HEK293 (cell line): Measurements from ENCODE around the gene CDH22.

Experiments used
- EGR2 ChIP-seq: fragments of 450-650 bp; formaldehyde crosslinking; IDR thresholded peaks from 2 replicates; pipeline ENCODE4 v1.5.1; 2016; ENCODE audit warnings: low read depth, missing biosample characterization, missing genetic modification characterization
- KLF1 ChIP-seq: fragments of 450-650 bp; formaldehyde crosslinking; IDR thresholded peaks from 2 replicates; pipeline ENCODE4 v1.5.1; 2016; ENCODE audit warnings: missing biosample characterization, missing genetic modification characterization
- SCRT1 ChIP-seq: fragments of 450-650 bp; formaldehyde crosslinking; IDR thresholded peaks from 2 replicates; pipeline ENCODE4 v1.5.1; 2016; ENCODE audit warnings: missing biosample characterization, missing genetic modification characterization, borderline replicate concordance
- ZBTB1 ChIP-seq: fragments of 450-650 bp; formaldehyde crosslinking; IDR thresholded peaks from 2 replicates; pipeline ENCODE4 v1.5.1; 2016; ENCODE audit warnings: missing biosample characterization, missing genetic modification characterization
- ZBTB21 ChIP-seq: fragments of 450-650 bp; formaldehyde crosslinking; IDR thresholded peaks from 2 replicates; pipeline ENCODE4 v1.5.1; 2017; ENCODE audit warnings: missing biosample characterization, missing genetic modification characterization
- ZFHX2 ChIP-seq: fragments of 450-650 bp; formaldehyde crosslinking; conservative IDR thresholded peaks from 2 replicates; pipeline ENCODE4 v1.5.1; 2016; ENCODE audit warnings: missing biosample characterization, missing genetic modification characterization
- ZNF114 ChIP-seq: fragments of 450-650 bp; formaldehyde crosslinking; IDR thresholded peaks from 2 replicates; pipeline ENCODE4 v1.5.0; 2017; ENCODE audit warnings: missing biosample characterization, missing genetic modification characterization
- ZNF121 ChIP-seq: fragments of 450-650 bp; formaldehyde crosslinking; IDR thresholded peaks from 2 replicates; pipeline ENCODE4 v1.5.1; 2016; ENCODE audit warnings: missing biosample characterization, missing genetic modification characterization
- ZNF221 ChIP-seq: fragments of 450-650 bp; formaldehyde crosslinking; IDR thresholded peaks from 2 replicates; pipeline ENCODE4 v1.5.1; 2017; ENCODE audit warnings: missing biosample characterization, missing genetic modification characterization, borderline replicate concordance
- ZNF24 ChIP-seq: fragments of 450-650 bp; formaldehyde crosslinking; IDR thresholded peaks from 2 replicates; pipeline ENCODE4 v1.5.1; 2016; ENCODE audit warnings: missing biosample characterization, missing genetic modification characterization
- ZNF274 ChIP-seq, 2 experiments: fragments of 200-500 bp in 1 of 2; fragments of 450-650 bp in 1 of 2; sonication (Bioruptor generic) in 1 of 2; formaldehyde crosslinking in 1 of 2; IDR thresholded peaks; 2 replicates each; pipeline versions ENCODE4 v1.5.1 to v1.6.1; 2014 to 2016; ENCODE audit warnings: borderline replicate concordance in 1 of 2, inconsistent platforms in 1 of 2, low read length in 1 of 2, missing biosample characterization in 1 of 2, missing genetic modification characterization in 1 of 2
- ZNF350 ChIP-seq: fragments of 450-650 bp; formaldehyde crosslinking; IDR thresholded peaks from 2 replicates; pipeline ENCODE4 v1.5.0; 2017; ENCODE audit warnings: missing biosample characterization, mild to moderate bottlenecking, missing genetic modification characterization
- ZNF391 ChIP-seq: fragments of 450-650 bp; formaldehyde crosslinking; IDR thresholded peaks from 2 replicates; pipeline ENCODE4 v1.5.1; 2016; ENCODE audit warnings: low read depth, missing biosample characterization, missing genetic modification characterization, borderline replicate concordance
- ZNF433 ChIP-seq: fragments of 450-650 bp; formaldehyde crosslinking; IDR thresholded peaks from 2 replicates; pipeline ENCODE4 v1.5.1; 2016; ENCODE audit warnings: missing biosample characterization, missing genetic modification characterization, low read depth
- ZNF48 ChIP-seq: fragments of 450-650 bp; formaldehyde crosslinking; IDR thresholded peaks from 2 replicates; pipeline ENCODE4 v1.5.1; 2016; ENCODE audit warnings: missing biosample characterization, missing genetic modification characterization
- ZNF555 ChIP-seq: fragments of 450-650 bp; formaldehyde crosslinking; conservative IDR thresholded peaks from 2 replicates; pipeline ENCODE4 v1.5.1; 2017; ENCODE audit warnings: missing biosample characterization, mild to moderate bottlenecking, missing genetic modification characterization, inconsistent platforms
- ZNF600 ChIP-seq: fragments of 450-650 bp; formaldehyde crosslinking; IDR thresholded peaks from 2 replicates; pipeline ENCODE4 v1.5.1; 2016; ENCODE audit warnings: missing biosample characterization, missing genetic modification characterization
- ZNF626 ChIP-seq: fragments of 450-650 bp; sonication (Bioruptor Pico); formaldehyde crosslinking; IDR thresholded peaks from 2 replicates; pipeline ENCODE4 v1.5.1; 2018; ENCODE audit warnings: missing biosample characterization, missing genetic modification characterization, inconsistent platforms
- ZNF660 ChIP-seq: fragments of 450-650 bp; IDR thresholded peaks from 2 replicates; pipeline ENCODE4 v1.5.1; 2018; ENCODE audit warnings: missing biosample characterization, mild to moderate bottlenecking, missing genetic modification characterization
- ZNF76 ChIP-seq: fragments of 450-650 bp; formaldehyde crosslinking; IDR thresholded peaks from 2 replicates; pipeline ENCODE4; 2016; ENCODE audit warnings: low read depth, missing biosample characterization, missing genetic modification characterization, borderline replicate concordance
- ZNF837 ChIP-seq: fragments of 450-650 bp; formaldehyde crosslinking; IDR thresholded peaks from 2 replicates; pipeline ENCODE4 v1.5.1; 2016; ENCODE audit warnings: missing biosample characterization, missing genetic modification characterization
- TF ChIP-seq, protein P1 (sequence below): fragments of 450-650 bp; formaldehyde crosslinking; IDR thresholded peaks from 2 replicates; pipeline ENCODE4 v1.5.1; 2017; ENCODE audit warnings: missing biosample characterization, missing genetic modification characterization
- TF ChIP-seq, protein P2 (sequence below): fragments of 450-650 bp; formaldehyde crosslinking; IDR thresholded peaks from 2 replicates; pipeline ENCODE4 v1.5.0; 2017; ENCODE audit warnings: missing biosample characterization, missing genetic modification characterization, borderline replicate concordance
- TF ChIP-seq, protein P3 (sequence below): fragments of 450-650 bp; IDR thresholded peaks from 2 replicates; pipeline ENCODE4 v1.5.1; 2018; ENCODE audit warnings: missing biosample characterization, mild to moderate bottlenecking, missing genetic modification characterization
- TF ChIP-seq, protein P4 (sequence below): fragments of 450-650 bp; formaldehyde crosslinking; IDR thresholded peaks from 2 replicates; pipeline ENCODE4 v1.5.1; 2016; ENCODE audit warnings: missing biosample characterization, missing genetic modification characterization
- TF ChIP-seq, protein P5 (sequence below): fragments of 450-650 bp; formaldehyde crosslinking; IDR thresholded peaks from 2 replicates; pipeline ENCODE4 v1.5.1; 2016; ENCODE audit warnings: missing biosample characterization, missing genetic modification characterization
- TF ChIP-seq, protein P6 (sequence below): fragments of 450-650 bp; formaldehyde crosslinking; IDR thresholded peaks from 2 replicates; pipeline ENCODE4 v1.5.1; 2017; ENCODE audit warnings: missing biosample characterization, missing genetic modification characterization

Gene CDH22

DNA sequence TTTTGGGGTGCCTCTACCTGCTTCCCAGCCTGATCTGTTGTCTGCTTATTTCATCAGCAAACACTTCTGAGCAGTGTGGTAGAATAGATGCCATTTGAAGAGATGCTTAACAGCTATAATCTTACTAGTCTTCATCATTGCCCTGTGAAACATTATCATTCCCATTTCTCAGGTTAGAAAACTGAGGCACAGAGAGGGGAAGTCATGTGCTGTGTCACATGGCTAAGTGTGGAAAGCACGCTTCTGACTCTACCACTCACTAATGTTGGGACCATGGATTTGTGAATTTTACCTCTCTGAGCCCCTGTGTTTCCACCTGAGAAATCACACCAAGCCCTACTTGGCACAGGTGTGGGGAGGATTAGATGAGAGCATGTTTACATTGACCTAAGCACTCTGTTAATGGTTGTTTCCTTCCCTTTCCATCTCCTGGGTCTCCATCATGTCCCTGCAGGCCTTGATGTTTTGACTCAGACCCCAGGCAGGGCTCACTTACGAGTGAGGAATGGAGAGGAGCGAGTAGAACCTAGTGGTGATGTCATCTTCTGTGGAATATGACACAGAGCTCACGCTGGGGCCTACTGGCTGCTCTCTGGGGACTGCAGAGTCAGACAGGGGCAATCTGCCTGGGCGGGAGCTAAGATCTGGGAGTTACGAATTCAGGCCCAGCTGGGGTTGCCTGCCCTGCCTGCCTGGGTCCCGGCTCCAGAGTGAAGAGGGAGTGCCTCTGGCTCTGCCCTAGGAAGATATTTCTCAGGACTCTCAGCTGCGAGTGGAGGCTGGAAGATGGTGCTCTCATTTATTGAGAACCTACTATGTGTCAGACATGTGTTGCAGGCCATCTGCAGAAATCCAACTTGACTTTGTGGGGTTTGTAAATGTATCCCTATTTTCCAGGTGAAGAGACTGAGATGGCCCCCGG lies 64.3 kb downstream of the CDH22 start (continued):
- TF ChIP-seq ZNF837 (tag by site-specific recombination), result no peak
- TF ChIP-seq, protein P1, sequence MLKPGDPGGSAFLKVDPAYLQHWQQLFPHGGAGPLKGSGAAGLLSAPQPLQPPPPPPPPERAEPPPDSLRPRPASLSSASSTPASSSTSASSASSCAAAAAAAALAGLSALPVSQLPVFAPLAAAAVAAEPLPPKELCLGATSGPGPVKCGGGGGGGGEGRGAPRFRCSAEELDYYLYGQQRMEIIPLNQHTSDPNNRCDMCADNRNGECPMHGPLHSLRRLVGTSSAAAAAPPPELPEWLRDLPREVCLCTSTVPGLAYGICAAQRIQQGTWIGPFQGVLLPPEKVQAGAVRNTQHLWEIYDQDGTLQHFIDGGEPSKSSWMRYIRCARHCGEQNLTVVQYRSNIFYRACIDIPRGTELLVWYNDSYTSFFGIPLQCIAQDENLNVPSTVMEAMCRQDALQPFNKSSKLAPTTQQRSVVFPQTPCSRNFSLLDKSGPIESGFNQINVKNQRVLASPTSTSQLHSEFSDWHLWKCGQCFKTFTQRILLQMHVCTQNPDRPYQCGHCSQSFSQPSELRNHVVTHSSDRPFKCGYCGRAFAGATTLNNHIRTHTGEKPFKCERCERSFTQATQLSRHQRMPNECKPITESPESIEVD, result no peak
- no peak for TF ChIP-seq ZNF555 (tag by site-specific recombination)
- TF ChIP-seq ZNF350 (tag by site-specific recombination), result no peak
- no peak; the same call in 1 of the 2 replicates for TF ChIP-seq ZNF660 (tag by site-specific recombination)
- no peak for TF ChIP-seq ZNF221 (tag by site-specific recombination)
- TF ChIP-seq ZNF626, result no peak
- no peak for TF ChIP-seq ZNF76 (tag by site-specific recombination)
- TF ChIP-seq, protein P2, sequence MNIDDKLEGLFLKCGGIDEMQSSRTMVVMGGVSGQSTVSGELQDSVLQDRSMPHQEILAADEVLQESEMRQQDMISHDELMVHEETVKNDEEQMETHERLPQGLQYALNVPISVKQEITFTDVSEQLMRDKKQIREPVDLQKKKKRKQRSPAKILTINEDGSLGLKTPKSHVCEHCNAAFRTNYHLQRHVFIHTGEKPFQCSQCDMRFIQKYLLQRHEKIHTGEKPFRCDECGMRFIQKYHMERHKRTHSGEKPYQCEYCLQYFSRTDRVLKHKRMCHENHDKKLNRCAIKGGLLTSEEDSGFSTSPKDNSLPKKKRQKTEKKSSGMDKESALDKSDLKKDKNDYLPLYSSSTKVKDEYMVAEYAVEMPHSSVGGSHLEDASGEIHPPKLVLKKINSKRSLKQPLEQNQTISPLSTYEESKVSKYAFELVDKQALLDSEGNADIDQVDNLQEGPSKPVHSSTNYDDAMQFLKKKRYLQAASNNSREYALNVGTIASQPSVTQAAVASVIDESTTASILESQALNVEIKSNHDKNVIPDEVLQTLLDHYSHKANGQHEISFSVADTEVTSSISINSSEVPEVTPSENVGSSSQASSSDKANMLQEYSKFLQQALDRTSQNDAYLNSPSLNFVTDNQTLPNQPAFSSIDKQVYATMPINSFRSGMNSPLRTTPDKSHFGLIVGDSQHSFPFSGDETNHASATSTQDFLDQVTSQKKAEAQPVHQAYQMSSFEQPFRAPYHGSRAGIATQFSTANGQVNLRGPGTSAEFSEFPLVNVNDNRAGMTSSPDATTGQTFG (tag by site-specific recombination), result no peak
- TF ChIP-seq, protein P3, sequence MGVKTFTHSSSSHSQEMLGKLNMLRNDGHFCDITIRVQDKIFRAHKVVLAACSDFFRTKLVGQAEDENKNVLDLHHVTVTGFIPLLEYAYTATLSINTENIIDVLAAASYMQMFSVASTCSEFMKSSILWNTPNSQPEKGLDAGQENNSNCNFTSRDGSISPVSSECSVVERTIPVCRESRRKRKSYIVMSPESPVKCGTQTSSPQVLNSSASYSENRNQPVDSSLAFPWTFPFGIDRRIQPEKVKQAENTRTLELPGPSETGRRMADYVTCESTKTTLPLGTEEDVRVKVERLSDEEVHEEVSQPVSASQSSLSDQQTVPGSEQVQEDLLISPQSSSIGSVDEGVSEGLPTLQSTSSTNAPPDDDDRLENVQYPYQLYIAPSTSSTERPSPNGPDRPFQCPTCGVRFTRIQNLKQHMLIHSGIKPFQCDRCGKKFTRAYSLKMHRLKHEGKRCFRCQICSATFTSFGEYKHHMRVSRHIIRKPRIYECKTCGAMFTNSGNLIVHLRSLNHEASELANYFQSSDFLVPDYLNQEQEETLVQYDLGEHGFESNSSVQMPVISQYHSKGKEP (tag by site-specific recombination), result no peak
- TF ChIP-seq ZNF48, result no peak
- no peak for TF ChIP-seq ZNF433 (tag by site-specific recombination)
- TF ChIP-seq ZNF24 (tag by site-specific recombination), result peak; percentile 35; the same call in 1 of the 2 replicates
- TF ChIP-seq ZBTB21 (tag by site-specific recombination), result peak; percentile 90
- no peak for TF ChIP-seq ZNF274 (IDR thresholded peaks at IDR 0.05; ENCODE audit: low read length)
- TF ChIP-seq ZNF274 (tag by site-specific recombination; IDR thresholded peaks at IDR 0.05; ENCODE audit: borderline replicate concordance), result no peak
- TF ChIP-seq, protein P4, sequence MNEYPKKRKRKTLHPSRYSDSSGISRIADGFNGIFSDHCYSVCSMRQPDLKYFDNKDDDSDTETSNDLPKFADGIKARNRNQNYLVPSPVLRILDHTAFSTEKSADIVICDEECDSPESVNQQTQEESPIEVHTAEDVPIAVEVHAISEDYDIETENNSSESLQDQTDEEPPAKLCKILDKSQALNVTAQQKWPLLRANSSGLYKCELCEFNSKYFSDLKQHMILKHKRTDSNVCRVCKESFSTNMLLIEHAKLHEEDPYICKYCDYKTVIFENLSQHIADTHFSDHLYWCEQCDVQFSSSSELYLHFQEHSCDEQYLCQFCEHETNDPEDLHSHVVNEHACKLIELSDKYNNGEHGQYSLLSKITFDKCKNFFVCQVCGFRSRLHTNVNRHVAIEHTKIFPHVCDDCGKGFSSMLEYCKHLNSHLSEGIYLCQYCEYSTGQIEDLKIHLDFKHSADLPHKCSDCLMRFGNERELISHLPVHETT, result 0 out of 2 replicates have a peak, but pooled peaks have one; percentile 18
- no peak for TF ChIP-seq SCRT1 (tag by site-specific recombination)
- TF ChIP-seq ZNF121 (tag by site-specific recombination), result peak; percentile 72; the same call in 1 of the 2 replicates
- TF ChIP-seq, protein P5, sequence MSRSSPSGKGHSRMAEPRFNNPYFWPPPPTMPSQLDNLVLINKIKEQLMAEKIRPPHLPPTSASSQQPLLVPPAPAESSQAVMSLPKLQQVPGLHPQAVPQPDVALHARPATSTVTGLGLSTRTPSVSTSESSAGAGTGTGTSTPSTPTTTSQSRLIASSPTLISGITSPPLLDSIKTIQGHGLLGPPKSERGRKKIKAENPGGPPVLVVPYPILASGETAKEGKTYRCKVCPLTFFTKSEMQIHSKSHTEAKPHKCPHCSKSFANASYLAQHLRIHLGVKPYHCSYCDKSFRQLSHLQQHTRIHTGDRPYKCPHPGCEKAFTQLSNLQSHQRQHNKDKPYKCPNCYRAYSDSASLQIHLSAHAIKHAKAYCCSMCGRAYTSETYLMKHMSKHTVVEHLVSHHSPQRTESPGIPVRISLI, result no peak
- no peak for TF ChIP-seq ZFHX2 (tag by site-specific recombination)
- TF ChIP-seq ZBTB1 (tag by site-specific recombination), result no peak
- peak; percentile 39; the same call in 1 of the 2 replicates for TF ChIP-seq KLF1 (tag by site-specific recombination)
- TF ChIP-seq ZNF600, result peak; percentile 94
- TF ChIP-seq EGR2, result no peak
- no peak for TF ChIP-seq ZNF391 (tag by site-specific recombination)
- TF ChIP-seq ZNF114 (tag by site-specific recombination), result no peak
- TF ChIP-seq, protein P6, sequence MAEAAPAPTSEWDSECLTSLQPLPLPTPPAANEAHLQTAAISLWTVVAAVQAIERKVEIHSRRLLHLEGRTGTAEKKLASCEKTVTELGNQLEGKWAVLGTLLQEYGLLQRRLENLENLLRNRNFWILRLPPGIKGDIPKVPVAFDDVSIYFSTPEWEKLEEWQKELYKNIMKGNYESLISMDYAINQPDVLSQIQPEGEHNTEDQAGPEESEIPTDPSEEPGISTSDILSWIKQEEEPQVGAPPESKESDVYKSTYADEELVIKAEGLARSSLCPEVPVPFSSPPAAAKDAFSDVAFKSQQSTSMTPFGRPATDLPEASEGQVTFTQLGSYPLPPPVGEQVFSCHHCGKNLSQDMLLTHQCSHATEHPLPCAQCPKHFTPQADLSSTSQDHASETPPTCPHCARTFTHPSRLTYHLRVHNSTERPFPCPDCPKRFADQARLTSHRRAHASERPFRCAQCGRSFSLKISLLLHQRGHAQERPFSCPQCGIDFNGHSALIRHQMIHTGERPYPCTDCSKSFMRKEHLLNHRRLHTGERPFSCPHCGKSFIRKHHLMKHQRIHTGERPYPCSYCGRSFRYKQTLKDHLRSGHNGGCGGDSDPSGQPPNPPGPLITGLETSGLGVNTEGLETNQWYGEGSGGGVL (tag by site-specific recombination), result peak; percentile 66; the same call in 1 of the 2 replicates
